Measurements from ENCODE around the gene MROH7.

MROH7 gene

GRCh38 chr1:54640361-54640760 is 1.2 kb upstream of the MROH7 start:
- Histone ChIP-seq H3K4me2 (ENCODE audit: low read length) (no peak overlapping the region), H3K9me3 (replicated peaks; ENCODE audit: low read length) (no peaks in the 10 kb centered on the region), H3K27me3 (ENCODE audit: control insufficient read depth, insufficient read depth, low read length) (peaks cover 4% of the 10 kb centered on the region), H3K4me3 (ENCODE audit: low read length) (no peak overlapping the region), H3K4me1 (ENCODE audit: control insufficient read depth, insufficient read depth, low read length) (no peaks in the 10 kb centered on the region), H3K36me3 (ENCODE audit: insufficient read depth, low read length) (no peaks in the 10 kb centered on the region), H3K9ac (ENCODE audit: low read depth, low read length) (no peak overlapping the region)

- Histone ChIP-seq H3K4me3 (ENCODE audit: low read length) (no peak overlapping the region), H3K36me3 (ENCODE audit: insufficient read depth, low read length) (no peaks in the 10 kb centered on the region), H3K27me3 (ENCODE audit: control insufficient read depth, insufficient read depth, low read length) (peaks cover 6% of the 10 kb centered on the region), H3K4me2 (ENCODE audit: low read length) (no peak overlapping the region), H3K9me3 (replicated peaks; ENCODE audit: low read length) (no peaks in the 10 kb centered on the region), H3K4me1 (ENCODE audit: control insufficient read depth, insufficient read depth, low read length) (no peaks in the 10 kb centered on the region), H3K9ac (ENCODE audit: low read depth, low read length) (no peak overlapping the region)
Observed at GRCh38 chr1:54643736-54644135, 2.1 kb downstream of the MROH7 start.

GRCh38 chr1:54645806-54646676 is 4.5 kb downstream of the MROH7 start:
- Histone ChIP-seq H3K9me3 (replicated peaks; ENCODE audit: low read length) (no peaks in the 10 kb centered on the region), H3K27me3 (ENCODE audit: control insufficient read depth, insufficient read depth, low read length) (peaks cover 18% of the 10 kb centered on the region), H3K4me2 (ENCODE audit: low read length) (no peak overlapping the region), H3K4me3 (ENCODE audit: low read length) (no peak overlapping the region), H3K4me1 (ENCODE audit: control insufficient read depth, insufficient read depth, low read length) (no peaks in the 10 kb centered on the region), H3K36me3 (ENCODE audit: insufficient read depth, low read length) (no peaks in the 10 kb centered on the region), H3K9ac (ENCODE audit: low read depth, low read length) (no peak overlapping the region)

DNA sequence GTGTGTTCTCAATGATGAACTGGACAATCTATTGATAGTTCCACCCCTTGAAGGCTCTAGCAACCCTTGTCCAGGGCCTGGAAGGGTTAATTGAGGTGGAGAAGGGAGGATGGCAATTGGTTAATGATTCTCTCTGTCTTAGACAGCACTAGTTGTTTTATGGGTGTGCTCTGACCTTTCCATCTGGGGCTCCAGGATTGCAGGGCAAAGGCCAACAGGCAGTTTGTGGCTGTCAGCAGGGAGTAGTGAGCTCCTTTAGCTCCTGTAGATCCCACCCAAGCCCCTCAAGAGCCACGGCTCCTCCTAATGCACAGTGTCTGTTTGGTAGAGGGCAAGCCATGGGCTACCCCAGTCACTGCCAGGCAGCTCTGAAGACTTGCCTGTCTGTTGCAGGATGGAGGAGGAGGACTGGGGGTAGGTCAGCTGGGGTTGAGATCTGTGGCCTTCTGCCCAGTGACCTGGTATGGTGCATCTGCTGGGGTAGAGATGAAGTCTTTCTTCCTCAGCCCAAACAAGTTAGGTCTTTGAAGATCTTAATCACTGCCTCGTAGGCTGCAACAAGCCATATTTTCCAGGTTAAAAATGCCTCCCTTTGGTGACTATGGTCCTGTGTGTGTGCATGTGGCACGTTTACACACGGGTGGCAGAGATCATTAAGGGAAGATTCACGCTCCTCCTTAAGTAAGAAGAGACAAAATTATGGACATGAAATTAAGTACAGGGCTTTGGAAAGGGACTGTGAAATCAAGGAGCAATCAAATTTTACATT is 7.7 kb downstream of the MROH7 start:
- no peaks in the 10 kb centered on the region for H3K4me1 ChIP-seq (ENCODE audit: control insufficient read depth, insufficient read depth, low read length)
- no peaks in the 10 kb centered on the region for H3K9me3 ChIP-seq (replicated peaks; ENCODE audit: low read length)
- no peaks in the 10 kb centered on the region for H3K36me3 ChIP-seq (ENCODE audit: insufficient read depth, low read length)
- no peak overlapping the region for H3K4me2 ChIP-seq (ENCODE audit: low read length)
- peaks cover 28% of the 10 kb centered on the region for H3K27me3 ChIP-seq (ENCODE audit: control insufficient read depth, insufficient read depth, low read length)
- no peak overlapping the region for H3K4me3 ChIP-seq (ENCODE audit: low read length)
- no peak overlapping the region for H3K9ac ChIP-seq (ENCODE audit: low read depth, low read length)

- no peaks in the 10 kb centered on the region for H3K9me3 ChIP-seq (replicated peaks; ENCODE audit: low read length)
- H3K36me3 ChIP-seq (ENCODE audit: insufficient read depth, low read length), result no peaks in the 10 kb centered on the region
- no peaks in the 10 kb centered on the region for H3K4me1 ChIP-seq (ENCODE audit: control insufficient read depth, insufficient read depth, low read length)
- peaks cover 28% of the 10 kb centered on the region for H3K27me3 ChIP-seq (ENCODE audit: control insufficient read depth, insufficient read depth, low read length)
- no peak overlapping the region for H3K4me2 ChIP-seq (ENCODE audit: low read length)
- no peak overlapping the region for H3K4me3 ChIP-seq (ENCODE audit: low read length)
- H3K9ac ChIP-seq (ENCODE audit: low read depth, low read length), result no peak overlapping the region
Observed at GRCh38 chr1:54649921-54650320, 8.3 kb downstream of the MROH7 start.

DNA sequence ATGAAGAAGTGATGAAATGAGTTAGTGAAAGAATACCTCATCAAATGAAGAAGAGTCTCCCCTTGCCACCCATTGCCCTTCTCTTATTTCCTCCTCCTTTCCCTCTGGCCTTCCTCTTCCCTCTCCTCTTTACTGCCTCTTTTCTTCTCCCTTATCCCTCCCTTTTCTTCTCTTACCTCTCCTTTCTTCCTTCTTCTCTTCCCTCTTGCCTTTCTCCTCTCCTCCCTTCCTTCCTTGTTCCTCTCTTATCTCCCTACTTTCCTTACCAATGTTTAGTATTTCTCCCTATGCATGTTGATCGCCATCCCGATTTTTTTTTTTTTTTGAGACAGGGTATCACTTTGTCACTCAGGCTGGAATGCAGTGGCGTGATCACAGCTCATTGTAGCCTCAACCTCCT is 8.8 kb downstream of the MROH7 start:
- no peak overlapping the region for H3K4me2 ChIP-seq (ENCODE audit: low read length)
- H3K9me3 ChIP-seq (replicated peaks; ENCODE audit: low read length), result no peaks in the 10 kb centered on the region
- H3K4me1 ChIP-seq (ENCODE audit: control insufficient read depth, insufficient read depth, low read length), result no peaks in the 10 kb centered on the region
- H3K4me3 ChIP-seq (ENCODE audit: low read length), result no peak overlapping the region
- peaks cover 28% of the 10 kb centered on the region for H3K27me3 ChIP-seq (ENCODE audit: control insufficient read depth, insufficient read depth, low read length)
- H3K9ac ChIP-seq (ENCODE audit: low read depth, low read length), result no peak overlapping the region
- no peaks in the 10 kb centered on the region for H3K36me3 ChIP-seq (ENCODE audit: insufficient read depth, low read length)

DNA sequence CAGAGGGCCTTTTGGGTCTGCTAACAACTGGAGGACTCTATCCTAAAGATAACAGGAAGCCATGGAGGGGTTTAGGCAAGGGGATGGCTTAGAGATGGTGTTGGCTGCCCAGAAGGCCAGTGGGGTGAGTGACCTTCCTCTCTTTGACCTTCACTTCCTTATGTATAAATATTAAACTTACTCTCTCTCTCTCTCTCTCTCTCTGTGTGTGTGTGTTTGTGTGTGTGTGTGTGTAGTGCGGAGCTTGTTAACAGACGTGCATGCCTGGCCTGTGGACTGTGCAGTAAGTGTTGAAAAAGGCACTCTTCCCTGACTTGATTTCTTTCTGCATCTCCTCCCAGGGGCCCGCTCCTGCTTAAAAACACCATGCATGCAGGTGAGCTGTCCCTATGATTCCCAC is 10.0 kb downstream of the MROH7 start:
- Histone ChIP-seq H3K36me3 (ENCODE audit: insufficient read depth, low read length) (no peaks in the 10 kb centered on the region), H3K4me3 (ENCODE audit: low read length) (no peak overlapping the region), H3K4me2 (ENCODE audit: low read length) (no peak overlapping the region), H3K9ac (ENCODE audit: low read depth, low read length) (no peak overlapping the region), H3K4me1 (ENCODE audit: control insufficient read depth, insufficient read depth, low read length) (no peaks in the 10 kb centered on the region), H3K9me3 (replicated peaks; ENCODE audit: low read length) (no peaks in the 10 kb centered on the region), H3K27me3 (ENCODE audit: control insufficient read depth, insufficient read depth, low read length) (peaks cover 28% of the 10 kb centered on the region)

DNA sequence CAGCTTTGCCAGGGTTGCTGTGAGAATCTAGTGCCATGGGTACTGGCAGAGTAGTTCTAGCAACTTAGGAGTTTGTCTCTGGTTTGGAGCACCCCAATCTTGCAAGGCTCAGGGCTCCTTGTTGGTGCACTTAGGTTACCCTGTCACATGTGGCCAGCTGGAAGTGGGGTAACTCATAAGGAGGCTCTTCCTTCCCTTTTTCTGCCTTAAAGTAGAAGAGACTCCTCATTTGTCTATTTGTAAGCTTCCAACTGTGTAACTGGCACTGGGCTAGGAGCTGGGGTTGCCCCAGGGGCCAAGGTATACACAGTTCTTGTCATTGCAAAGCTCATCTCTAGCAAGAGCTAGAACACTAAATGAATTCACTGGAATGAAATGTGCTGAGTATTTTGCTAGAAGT is 10.6 kb downstream of the MROH7 start:
- no peaks in the 10 kb centered on the region for H3K4me1 ChIP-seq (ENCODE audit: control insufficient read depth, insufficient read depth, low read length)
- peaks cover 28% of the 10 kb centered on the region for H3K27me3 ChIP-seq (ENCODE audit: control insufficient read depth, insufficient read depth, low read length)
- no peaks in the 10 kb centered on the region for H3K9me3 ChIP-seq (replicated peaks; ENCODE audit: low read length)
- H3K9ac ChIP-seq (ENCODE audit: low read depth, low read length), result no peak overlapping the region
- no peaks in the 10 kb centered on the region for H3K36me3 ChIP-seq (ENCODE audit: insufficient read depth, low read length)
- no peak overlapping the region for H3K4me3 ChIP-seq (ENCODE audit: low read length)
- no peak overlapping the region for H3K4me2 ChIP-seq (ENCODE audit: low read length)

DNA sequence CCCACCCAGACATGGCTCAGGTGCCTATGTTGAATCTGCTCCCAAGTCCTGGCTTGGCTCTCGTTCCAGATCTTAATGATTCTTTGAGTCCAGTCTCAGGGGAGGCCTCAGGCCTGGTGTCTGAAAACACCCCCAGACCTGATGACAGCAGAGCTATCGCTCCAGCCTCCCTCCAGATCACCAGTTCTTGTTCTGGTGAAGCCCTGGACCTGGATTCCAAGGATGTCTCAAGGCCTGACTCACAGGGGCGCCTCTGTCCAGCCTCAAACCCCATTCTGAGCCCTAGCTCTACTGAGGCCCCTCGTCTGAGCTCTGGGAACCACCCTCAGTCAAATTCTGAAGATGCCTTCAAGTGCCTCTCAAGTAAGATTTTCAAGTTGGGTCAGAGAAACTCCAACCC is 11.4 kb downstream of the MROH7 start:
- no peak overlapping the region for H3K9ac ChIP-seq (ENCODE audit: low read depth, low read length)
- H3K4me2 ChIP-seq (ENCODE audit: low read length), result no peak overlapping the region
- H3K36me3 ChIP-seq (ENCODE audit: insufficient read depth, low read length), result no peaks in the 10 kb centered on the region
- no peak overlapping the region for H3K4me3 ChIP-seq (ENCODE audit: low read length)
- H3K4me1 ChIP-seq (ENCODE audit: control insufficient read depth, insufficient read depth, low read length), result no peaks in the 10 kb centered on the region
- H3K9me3 ChIP-seq (replicated peaks; ENCODE audit: low read length), result no peaks in the 10 kb centered on the region
- peaks cover 28% of the 10 kb centered on the region for H3K27me3 ChIP-seq (ENCODE audit: control insufficient read depth, insufficient read depth, low read length)

- H3K4me2 ChIP-seq (ENCODE audit: low read length), result no peak overlapping the region
- H3K36me3 ChIP-seq (ENCODE audit: insufficient read depth, low read length), result no peaks in the 10 kb centered on the region
- no peak overlapping the region for H3K9ac ChIP-seq (ENCODE audit: low read depth, low read length)
- no peaks in the 10 kb centered on the region for H3K4me1 ChIP-seq (ENCODE audit: control insufficient read depth, insufficient read depth, low read length)
- H3K9me3 ChIP-seq (replicated peaks; ENCODE audit: low read length), result no peaks in the 10 kb centered on the region
- H3K4me3 ChIP-seq (ENCODE audit: low read length), result no peak overlapping the region
- H3K27me3 ChIP-seq (ENCODE audit: control insufficient read depth, insufficient read depth, low read length), result no peaks in the 10 kb centered on the region
Observed at GRCh38 chr1:54658164-54658913, 16.8 kb downstream of the MROH7 start.

- Histone ChIP-seq H3K4me2 (ENCODE audit: low read length) (no peak overlapping the region), H3K9me3 (replicated peaks; ENCODE audit: low read length) (no peaks in the 10 kb centered on the region), H3K36me3 (ENCODE audit: insufficient read depth, low read length) (no peaks in the 10 kb centered on the region), H3K4me3 (ENCODE audit: low read length) (no peak overlapping the region), H3K27me3 (ENCODE audit: control insufficient read depth, insufficient read depth, low read length) (peaks cover 10% of the 10 kb centered on the region), H3K9ac (ENCODE audit: low read depth, low read length) (no peak overlapping the region), H3K4me1 (ENCODE audit: control insufficient read depth, insufficient read depth, low read length) (no peaks in the 10 kb centered on the region)
Observed at GRCh38 chr1:54663725-54664124, 22.1 kb downstream of the MROH7 start.

All from skeletal muscle satellite cell (primary cell).